Loucy (cell line): ENCODE data around the gene IKBIP.

Source experiments
- H2AFZ ChIP-seq: fragments of 200-600 bp; sonication (generic); 2 replicates; pipeline ENCODE4 v1.6.0; 2016; ENCODE audit warnings: antibody characterized with exemption, mild to moderate bottlenecking, low read length, moderate library complexity
- H3F3A ChIP-seq: fragments of 200-600 bp; 2 replicates; pipeline ENCODE4 v1.6.0; 2016; ENCODE audit warnings: antibody characterized with exemption, low read depth, mild to moderate bottlenecking
- H3K27me3 ChIP-seq: fragments of 200-600 bp; sonication (generic); 2 replicates; pipeline ENCODE4 v1.6.1; 2014; ENCODE audit warnings: low read length, mild to moderate bottlenecking; ENCODE audit not compliant: insufficient read depth, poor library complexity, severe bottlenecking
- H3K36me3 ChIP-seq: fragments of 200-600 bp; sonication (generic); 2 replicates; pipeline ENCODE4 v1.6.1; 2016; ENCODE audit warnings: low read length; ENCODE audit not compliant: insufficient read depth
- H3K4me1 ChIP-seq: fragments of 200-600 bp; sonication (generic); 2 replicates; pipeline ENCODE4 v1.5.1; 2014; ENCODE audit warnings: low read length, mild to moderate bottlenecking; ENCODE audit not compliant: insufficient read depth, poor library complexity, severe bottlenecking
- H3K4me2 ChIP-seq: fragments of 200-600 bp; sonication (generic); 2 replicates; pipeline ENCODE4 v1.6.0; 2014; ENCODE audit warnings: antibody characterized with exemption, low read length, low read depth, mild to moderate bottlenecking; ENCODE audit not compliant: poor library complexity, severe bottlenecking
- H3K4me3 ChIP-seq: fragments of 200-600 bp; sonication (generic); 2 replicates; pipeline ENCODE4 v1.5.1; 2014; ENCODE audit warnings: low read length, mild to moderate bottlenecking, mixed read lengths; ENCODE audit not compliant: poor library complexity, severe bottlenecking
- H3K79me2 ChIP-seq: fragments of 200-600 bp; sonication (generic); 2 replicates; pipeline ENCODE4 v1.6.1; 2014; ENCODE audit warnings: low read length; ENCODE audit not compliant: insufficient read depth
- H3K9ac ChIP-seq: fragments of 200-600 bp; sonication (generic); 2 replicates; pipeline ENCODE4 v1.6.0; 2014; ENCODE audit warnings: mild to moderate bottlenecking, low read depth, low read length, moderate library complexity; ENCODE audit not compliant: poor library complexity, severe bottlenecking
- H3K9me2 ChIP-seq: fragments of 200-600 bp; sonication (generic); replicated peaks from 2 replicates; pipeline ENCODE4 v1.6.1; 2016; ENCODE audit warnings: low read depth, low read length, mixed read lengths
- H3K9me3 ChIP-seq: fragments of 200-600 bp; sonication (generic); 2 replicates; pipeline ENCODE4 v1.6.1; 2014; ENCODE audit warnings: mild to moderate bottlenecking, antibody characterized with exemption, low read length, low read depth; ENCODE audit not compliant: insufficient read depth
- H4K20me1 ChIP-seq: fragments of 200-600 bp; sonication (generic); 2 replicates; pipeline ENCODE4 v1.6.0; 2014; ENCODE audit warnings: antibody characterized with exemption, low read length, mild to moderate bottlenecking; ENCODE audit not compliant: insufficient read depth, poor library complexity, severe bottlenecking
- CTCF ChIP-seq: fragments of 200-600 bp; sonication (generic); conservative IDR thresholded peaks from 2 replicates; pipeline ENCODE4 v1.5.1; 2014; ENCODE audit warnings: mild to moderate bottlenecking, antibody characterized with exemption, low read length
- EZH2phosphoT487 ChIP-seq: fragments of 200-600 bp; IDR thresholded peaks from 2 replicates; pipeline ENCODE4 v1.6.1; 2018; ENCODE audit warnings: antibody characterized with exemption, mild to moderate bottlenecking, moderate library complexity, borderline replicate concordance

The IKBIP gene

GRCh38 chr12:98582093-98582492 is 62.5 kb downstream of the IKBIP start:
- H3K9ac ChIP-seq: no peak overlapping the region
- H3F3A ChIP-seq: no peaks in the 10 kb centered on the region
- H3K36me3 ChIP-seq: no peaks in the 10 kb centered on the region
- H4K20me1 ChIP-seq: no peaks in the 10 kb centered on the region
- no peaks in the 10 kb centered on the region for H3K9me2 ChIP-seq
- H2AFZ ChIP-seq: no peak overlapping the region
- no peaks in the 10 kb centered on the region for H3K79me2 ChIP-seq
- no peaks in the 10 kb centered on the region for H3K9me3 ChIP-seq
- peaks cover 3% of the 10 kb centered on the region for H3K4me1 ChIP-seq
- no peak overlapping the region for H3K4me2 ChIP-seq
- H3K27me3 ChIP-seq: no peaks in the 10 kb centered on the region
- H3K4me3 ChIP-seq: no peak overlapping the region
- TF ChIP-seq EZH2phosphoT487 (no peak), CTCF (no peak)

GRCh38 chr12:98581101-98581500 is 63.5 kb downstream of the IKBIP start:
- H3K36me3 ChIP-seq: no peaks in the 10 kb centered on the region
- H3K9ac ChIP-seq: no peak overlapping the region

GRCh38 chr12:98580695-98581094 is 63.9 kb downstream of the IKBIP start:
- Histone ChIP-seq H3K27me3 (no peaks in the 10 kb centered on the region), H3K9ac (no peak overlapping the region), H3K4me3 (no peak overlapping the region), H3K4me2 (no peak overlapping the region), H3K79me2 (no peaks in the 10 kb centered on the region), H3F3A (no peaks in the 10 kb centered on the region), H3K9me2 (no peaks in the 10 kb centered on the region), H3K36me3 (no peaks in the 10 kb centered on the region), H3K4me1 (peaks cover 3% of the 10 kb centered on the region), H4K20me1 (no peaks in the 10 kb centered on the region), H2AFZ (no peak overlapping the region), H3K9me3 (no peaks in the 10 kb centered on the region)
- TF ChIP-seq CTCF: no peak
- TF ChIP-seq EZH2phosphoT487: no peak

More at GRCh38 chr12:98581101-98581500, 63.5 kb downstream of the IKBIP start:
- H2AFZ ChIP-seq: no peak overlapping the region
- H3K79me2 ChIP-seq: no peaks in the 10 kb centered on the region
- no peaks in the 10 kb centered on the region for H3K9me3 ChIP-seq
- H4K20me1 ChIP-seq: no peaks in the 10 kb centered on the region
- no peaks in the 10 kb centered on the region for H3K27me3 ChIP-seq
- no peaks in the 10 kb centered on the region for H3F3A ChIP-seq
- peaks cover 3% of the 10 kb centered on the region for H3K4me1 ChIP-seq
- H3K9me2 ChIP-seq: no peaks in the 10 kb centered on the region
- H3K4me2 ChIP-seq: no peak overlapping the region
- TF ChIP-seq EZH2phosphoT487: no peak
- no peak for TF ChIP-seq CTCF
- H3K4me3 ChIP-seq: no peak overlapping the region
